NB4 (cell line): Measurements from ENCODE around the gene KIRREL3.

Experiments used
- DNase-seq: peaks from one replicate; pipeline ENCODE4 v3.0.0; 2010; ENCODE audit warnings: low read depth
- H3K4me3 ChIP-seq: one replicate; pipeline ENCODE4 v1.5.1; 2011; ENCODE audit warnings: mild to moderate bottlenecking, low read depth, low read length, moderate library complexity
- MAX ChIP-seq: IDR thresholded peaks from 2 replicates; pipeline ENCODE4 v1.6.1; 2011; ENCODE audit warnings: low read depth, low read length
- MYC ChIP-seq: IDR thresholded peaks from 2 replicates; pipeline ENCODE4 v1.6.1; 2011; ENCODE audit warnings: low read depth, low read length
- POLR2A ChIP-seq: IDR thresholded peaks from 2 replicates; pipeline ENCODE4 v1.6.1; 2011; ENCODE audit warnings: mild to moderate bottlenecking; ENCODE audit not compliant: insufficient read length; ENCODE audit errors: extremely low read depth
- TF ChIP-seq, protein P1 (sequence below): IDR thresholded peaks from one replicate; pipeline ENCODE4 v1.5.1; 2012; ENCODE audit warnings: low read depth, low read length

KIRREL3 gene

GRCh38 chr11:126949066-126949891 lies 51.3 kb downstream of the KIRREL3 start:
- DNase-seq: peak; percentile 9
- no peak overlapping the region for H3K4me3 ChIP-seq
- TF ChIP-seq MAX (no peak), MYC (no peak), POLR2A (no peak)
- TF ChIP-seq, protein P1, sequence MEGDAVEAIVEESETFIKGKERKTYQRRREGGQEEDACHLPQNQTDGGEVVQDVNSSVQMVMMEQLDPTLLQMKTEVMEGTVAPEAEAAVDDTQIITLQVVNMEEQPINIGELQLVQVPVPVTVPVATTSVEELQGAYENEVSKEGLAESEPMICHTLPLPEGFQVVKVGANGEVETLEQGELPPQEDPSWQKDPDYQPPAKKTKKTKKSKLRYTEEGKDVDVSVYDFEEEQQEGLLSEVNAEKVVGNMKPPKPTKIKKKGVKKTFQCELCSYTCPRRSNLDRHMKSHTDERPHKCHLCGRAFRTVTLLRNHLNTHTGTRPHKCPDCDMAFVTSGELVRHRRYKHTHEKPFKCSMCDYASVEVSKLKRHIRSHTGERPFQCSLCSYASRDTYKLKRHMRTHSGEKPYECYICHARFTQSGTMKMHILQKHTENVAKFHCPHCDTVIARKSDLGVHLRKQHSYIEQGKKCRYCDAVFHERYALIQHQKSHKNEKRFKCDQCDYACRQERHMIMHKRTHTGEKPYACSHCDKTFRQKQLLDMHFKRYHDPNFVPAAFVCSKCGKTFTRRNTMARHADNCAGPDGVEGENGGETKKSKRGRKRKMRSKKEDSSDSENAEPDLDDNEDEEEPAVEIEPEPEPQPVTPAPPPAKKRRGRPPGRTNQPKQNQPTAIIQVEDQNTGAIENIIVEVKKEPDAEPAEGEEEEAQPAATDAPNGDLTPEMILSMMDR: no peak

- no peak overlapping the region for H3K4me3 ChIP-seq
- no peak for TF ChIP-seq POLR2A
- TF ChIP-seq MYC: no peak
- no peak for TF ChIP-seq MAX
- DNase-seq: no peak
Observed at GRCh38 chr11:126948563-126948962, 52.0 kb downstream of the KIRREL3 start.

DNA sequence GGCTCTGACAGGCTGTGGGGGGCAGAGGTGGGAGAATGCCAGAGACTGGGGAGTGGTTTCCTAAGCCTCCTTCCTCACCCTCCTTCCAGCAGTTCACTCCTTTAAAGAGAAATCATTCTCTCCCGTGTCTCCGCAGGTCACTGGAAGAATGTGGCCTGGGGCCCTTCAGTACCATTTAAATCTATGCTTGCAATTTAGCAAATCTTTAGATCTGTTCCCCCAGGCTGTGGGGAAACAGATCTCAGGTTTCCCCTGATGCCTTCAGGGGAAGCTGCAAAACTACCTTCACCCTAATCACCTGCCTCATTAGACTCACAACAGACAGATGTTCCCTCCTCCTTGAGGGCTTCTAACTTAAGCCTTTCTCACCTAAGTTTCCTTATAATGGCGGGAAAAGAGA lies 55.3 kb downstream of the KIRREL3 start:
- DNase-seq: no peak

DNA sequence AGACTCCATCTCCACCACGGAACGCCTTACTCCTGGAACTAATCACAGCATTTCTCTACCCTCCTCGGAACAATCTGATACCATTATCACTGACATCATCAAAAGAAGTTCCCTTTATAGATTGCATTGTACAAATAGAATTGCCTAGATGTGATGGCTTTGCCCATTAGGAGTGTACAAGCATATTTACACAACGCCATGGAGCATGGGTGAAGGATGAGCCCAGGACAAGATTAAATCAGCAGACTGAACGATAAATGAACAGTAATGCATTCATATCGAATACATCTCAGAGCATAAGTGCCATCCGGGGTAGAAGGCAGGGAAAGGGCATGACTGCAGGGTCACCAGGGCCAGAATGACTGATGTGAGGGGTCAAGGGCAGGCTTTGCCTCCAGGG lies 57.3 kb downstream of the KIRREL3 start:
- no peak overlapping the region for H3K4me3 ChIP-seq
- DNase-seq: no peak
- TF ChIP-seq POLR2A (no peak), MYC (no peak), MAX (no peak)
- TF ChIP-seq, protein P1: no peak

More for the DNA sequence above, 55.3 kb downstream of the KIRREL3 start:
- no peak for TF ChIP-seq MAX
- no peak for TF ChIP-seq POLR2A
- TF ChIP-seq, protein P1: no peak
- no peak for TF ChIP-seq MYC
- no peak overlapping the region for H3K4me3 ChIP-seq

- DNase-seq: no peak
- no peak overlapping the region for H3K4me3 ChIP-seq
- TF ChIP-seq, protein P1: no peak
- no peak for TF ChIP-seq MYC
Observed at GRCh38 chr11:126942146-126942545, 58.4 kb downstream of the KIRREL3 start.

- TF ChIP-seq MAX (no peak), MYC (no peak), POLR2A (no peak)
- TF ChIP-seq, protein P1: no peak
- no peak for DNase-seq
- no peak overlapping the region for H3K4me3 ChIP-seq
Observed at GRCh38 chr11:126939552-126939951, 61.0 kb downstream of the KIRREL3 start.
